Suprapubic skin (tissue), 4 donors: Measurements from ENCODE around the gene CTSZ. TPM values are rescaled to one million over a fixed set of nuclear protein-coding genes. Genes with fewer than 3 reads are reported as not detected.
"Not testable (repeated sequence)": the region's sequence is repeated elsewhere in the genome, so short reads cannot be mapped to it uniquely, and the experiment has no call there.

Experiments used
- DNase-seq, 2 donors: peaks; one replicate each; pipeline ENCODE4 v3.0.0-alpha.2; 2019; ENCODE audit warnings: low spot score in 2 of 2
- H3K27ac ChIP-seq: fragments of 200-600 bp; sonication (generic); one replicate; pipeline ENCODE4 v1.5.1; 2019
- H3K27me3 ChIP-seq: fragments of 200-600 bp; sonication (generic); one replicate; pipeline ENCODE4 v1.5.1; 2019
- H3K36me3 ChIP-seq: fragments of 200-600 bp; sonication (generic); one replicate; pipeline ENCODE4 v1.5.1; 2019
- H3K4me1 ChIP-seq: fragments of 200-600 bp; sonication (generic); one replicate; pipeline ENCODE4 v1.5.1; 2019
- H3K4me3 ChIP-seq: fragments of 200-600 bp; sonication (generic); one replicate; pipeline ENCODE4 v1.5.1; 2019; ENCODE audit warnings: mild to moderate bottlenecking
- H3K9me3 ChIP-seq: fragments of 200-600 bp; sonication (generic); one replicate; pipeline ENCODE4 v1.5.1; 2019
- EP300 ChIP-seq: sonication (generic); formaldehyde crosslinking; IDR thresholded peaks from one replicate; pipeline ENCODE4 v1.6.1; 2017; ENCODE audit warnings: antibody characterized with exemption
- POLR2A ChIP-seq, 2 donors: fragments of 450-650 bp; IDR thresholded peaks; one replicate each; pipeline ENCODE4 v1.6.1; 2017; ENCODE audit warnings: antibody characterized with exemption in 2 of 2, mild to moderate bottlenecking in 2 of 2, moderate library complexity in 2 of 2
- POLR2AphosphoS5 ChIP-seq, 3 donors: sonication (generic); formaldehyde crosslinking; IDR thresholded peaks; one replicate each; pipeline ENCODE4 v1.6.1; 2017; ENCODE audit warnings: antibody characterized with exemption in 3 of 3
- WGBS: methylation state at CpG from one replicate; pipeline ENCODE4 v1.1.5; 2018; 5-methylcytosine and 5-hydroxymethylcytosine counted together
- total RNA-seq, 4 donors: library from RNA; depleted of rRNA; stranded (reverse); fragments of >200 nt; gene quantifications; one replicate each; pipeline ENCODE4 v1.1.0, GENCODE V29; 2016
- TF ChIP-seq, protein P1 (sequence below), 2 donors: fragments of 200-600 bp in 1 of 2; fragments of 450-650 bp in 1 of 2; sonication (generic) in 1 of 2; IDR thresholded peaks; one replicate each; pipeline ENCODE4 v1.5.1; 2016 to 2019; ENCODE audit warnings: antibody characterized with exemption in 2 of 2, mild to moderate bottlenecking in 1 of 2, moderate library complexity in 1 of 2

CTSZ gene
- total RNA-seq, 4 donors from 2014 or later: 25.6 to 38.7 (median 34.7) TPM

GRCh38 chr20:59013959-59014608, 7.0 kb upstream of the CTSZ start:
- Histone ChIP-seq H3K36me3 (no peaks in the 10 kb centered on the region), H3K27me3 (no peaks in the 10 kb centered on the region), H3K27ac (no peak overlapping the region), H3K4me3 (no peak overlapping the region), H3K4me1 (peaks cover 25% of the 10 kb centered on the region), H3K9me3 (no peaks in the 10 kb centered on the region)
- no peak for DNase-seq
- 60% methylated on average over 13 of the region's 13 CpGs for WGBS
- TF ChIP-seq POLR2AphosphoS5 (IDR thresholded peaks at IDR 0.05) (no peak), EP300 (no peak)
- TF ChIP-seq, protein P1, sequence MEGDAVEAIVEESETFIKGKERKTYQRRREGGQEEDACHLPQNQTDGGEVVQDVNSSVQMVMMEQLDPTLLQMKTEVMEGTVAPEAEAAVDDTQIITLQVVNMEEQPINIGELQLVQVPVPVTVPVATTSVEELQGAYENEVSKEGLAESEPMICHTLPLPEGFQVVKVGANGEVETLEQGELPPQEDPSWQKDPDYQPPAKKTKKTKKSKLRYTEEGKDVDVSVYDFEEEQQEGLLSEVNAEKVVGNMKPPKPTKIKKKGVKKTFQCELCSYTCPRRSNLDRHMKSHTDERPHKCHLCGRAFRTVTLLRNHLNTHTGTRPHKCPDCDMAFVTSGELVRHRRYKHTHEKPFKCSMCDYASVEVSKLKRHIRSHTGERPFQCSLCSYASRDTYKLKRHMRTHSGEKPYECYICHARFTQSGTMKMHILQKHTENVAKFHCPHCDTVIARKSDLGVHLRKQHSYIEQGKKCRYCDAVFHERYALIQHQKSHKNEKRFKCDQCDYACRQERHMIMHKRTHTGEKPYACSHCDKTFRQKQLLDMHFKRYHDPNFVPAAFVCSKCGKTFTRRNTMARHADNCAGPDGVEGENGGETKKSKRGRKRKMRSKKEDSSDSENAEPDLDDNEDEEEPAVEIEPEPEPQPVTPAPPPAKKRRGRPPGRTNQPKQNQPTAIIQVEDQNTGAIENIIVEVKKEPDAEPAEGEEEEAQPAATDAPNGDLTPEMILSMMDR (IDR thresholded peaks at IDR 0.05): no peak

DNA sequence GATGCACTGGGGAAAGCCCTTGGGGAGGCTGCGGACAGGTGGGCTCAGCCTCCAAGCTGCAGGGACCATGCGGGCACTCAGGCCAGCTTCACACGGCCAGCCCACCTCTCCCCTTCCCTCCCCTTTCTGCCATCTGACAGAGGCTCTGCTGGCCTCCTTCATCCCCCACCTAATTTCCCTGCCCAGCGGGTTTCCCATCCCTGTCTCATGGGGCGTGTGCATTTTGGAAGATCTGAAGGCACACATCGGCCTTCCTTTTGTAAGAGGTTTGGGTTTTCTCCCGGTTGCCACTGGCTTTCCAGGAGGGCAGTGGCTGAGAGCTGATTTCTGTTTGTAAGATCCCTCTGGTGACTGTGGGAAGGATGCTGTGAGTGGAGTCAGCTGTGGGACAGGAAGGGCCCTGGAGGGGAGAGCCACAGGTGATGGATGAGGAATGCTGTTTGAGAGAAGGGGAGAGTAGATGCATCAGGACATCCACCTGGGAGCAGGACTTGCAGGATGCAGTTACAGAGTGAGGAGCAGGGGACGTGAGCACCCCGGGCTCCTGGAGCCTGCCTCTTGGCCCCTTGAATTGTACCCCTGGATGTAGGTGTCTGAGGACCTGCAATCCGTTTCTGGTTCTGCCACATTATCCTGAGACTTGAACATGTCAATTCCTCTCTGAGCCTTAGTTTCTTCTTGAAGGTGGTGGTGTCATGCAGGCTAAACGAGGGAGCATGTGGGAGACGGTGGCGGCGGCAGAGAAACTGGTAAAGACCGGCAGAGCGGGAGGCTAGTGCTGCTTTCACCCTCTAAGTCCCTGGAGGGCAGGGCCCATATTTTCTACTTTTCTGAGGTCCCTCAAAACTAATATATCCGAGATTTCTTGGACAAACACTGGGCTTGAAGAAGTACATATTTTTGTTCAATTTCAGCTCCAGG, 6.2 kb upstream of the CTSZ start:
- no peaks in the 10 kb centered on the region for H3K9me3 ChIP-seq
- H3K36me3 ChIP-seq: no peaks in the 10 kb centered on the region
- H3K4me3 ChIP-seq: no peak overlapping the region
- no peaks in the 10 kb centered on the region for H3K27me3 ChIP-seq
- DNase-seq: no peak
- TF ChIP-seq POLR2A (IDR thresholded peaks at IDR 0.05) (no peak), POLR2AphosphoS5 (IDR thresholded peaks at IDR 0.05) (no peak), EP300 (no peak)
- TF ChIP-seq, protein P1 (IDR thresholded peaks at IDR 0.05): no peak
- H3K27ac ChIP-seq: no peak overlapping the region
- WGBS: 86% methylated on average over 17 of the region's 17 CpGs
- peaks cover 25% of the 10 kb centered on the region for H3K4me1 ChIP-seq

- H3K36me3 ChIP-seq, H3K4me3 ChIP-seq, H3K27me3 ChIP-seq, DNase-seq, H3K9me3 ChIP-seq: not testable (repeated sequence)
- Histone ChIP-seq H3K4me1 (peaks cover 30% of the 10 kb centered on the region), H3K27ac (peak overlapping the region; percentile 11)
- 91% methylated on average over 3 of the region's 3 CpGs for WGBS
Measured at GRCh38 chr20:59011874-59012157, 4.8 kb upstream of the CTSZ start.

DNA sequence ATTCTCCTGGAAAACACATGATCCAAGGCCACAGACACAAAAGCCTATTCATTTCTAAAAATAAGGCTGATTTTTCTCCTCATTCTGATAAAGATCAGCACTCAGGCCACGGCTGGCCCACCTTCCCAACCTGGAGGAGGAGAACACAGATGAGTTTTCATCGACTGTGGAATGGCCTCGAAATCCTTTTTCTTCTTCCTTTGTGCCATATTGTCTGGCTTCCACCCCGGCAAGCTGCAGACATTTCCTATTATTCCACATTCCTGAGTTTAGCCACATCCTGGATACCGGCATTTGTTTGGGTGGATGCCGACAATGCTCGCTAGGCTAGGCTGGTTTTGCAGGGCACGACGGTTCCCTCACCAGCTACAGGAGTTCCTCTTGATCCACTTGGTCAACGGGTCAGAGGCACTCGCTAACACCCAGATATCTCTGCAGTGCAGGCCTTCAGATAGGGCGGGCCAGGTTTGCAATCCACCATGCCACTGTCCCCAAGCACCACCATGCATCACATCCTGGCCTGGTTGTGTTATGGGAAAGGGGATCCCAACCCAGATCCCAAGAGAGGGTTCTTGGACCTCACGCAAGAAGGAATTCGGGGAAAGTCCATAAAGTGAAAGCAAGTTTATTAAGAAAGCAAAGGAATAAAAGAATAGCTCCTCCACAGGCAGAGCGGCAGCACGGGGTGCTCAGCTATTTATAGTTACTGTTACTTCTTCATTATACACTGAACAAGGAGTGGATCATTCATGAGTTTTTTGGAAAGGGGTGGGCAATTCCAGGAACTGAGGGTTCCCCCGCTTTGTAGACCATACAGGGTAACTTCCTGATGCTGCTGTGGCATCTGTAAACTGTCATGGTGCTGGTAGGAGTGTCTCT, 4.2 kb upstream of the CTSZ start:
- Histone ChIP-seq H3K27me3 (no peaks in the 10 kb centered on the region), H3K36me3 (no peaks in the 10 kb centered on the region), H3K4me1 (peaks cover 34% of the 10 kb centered on the region), H3K9me3 (no peaks in the 10 kb centered on the region), H3K4me3 (peak overlapping the region; percentile 1), H3K27ac (peak overlapping the region; percentile 16)
- no peak for DNase-seq
- TF ChIP-seq EP300 (no peak), POLR2AphosphoS5 (IDR thresholded peaks at IDR 0.05) (peak in 1 of 3 donors; percentile 16)
- 34% methylated on average over 17 of the region's 17 CpGs for WGBS

GRCh38 chr20:59010321-59010994, 3.4 kb upstream of the CTSZ start:
- TF ChIP-seq, protein P1 (IDR thresholded peaks at IDR 0.05): no peak
- no peak for TF ChIP-seq POLR2A (IDR thresholded peaks at IDR 0.05)
- TF ChIP-seq POLR2AphosphoS5 (IDR thresholded peaks at IDR 0.05): no peak
- TF ChIP-seq EP300: no peak
- H3K9me3 ChIP-seq: no peaks in the 10 kb centered on the region
- no peaks in the 10 kb centered on the region for H3K27me3 ChIP-seq
- peak overlapping the region; percentile 16 for H3K27ac ChIP-seq
- 43% methylated on average over 8 of the region's 8 CpGs for WGBS
- peaks cover 42% of the 10 kb centered on the region for H3K4me1 ChIP-seq
- no peak overlapping the region for H3K4me3 ChIP-seq
- no peaks in the 10 kb centered on the region for H3K36me3 ChIP-seq
- no peak for DNase-seq
